ENCODE data around the gene NUDT3.

DNA sequence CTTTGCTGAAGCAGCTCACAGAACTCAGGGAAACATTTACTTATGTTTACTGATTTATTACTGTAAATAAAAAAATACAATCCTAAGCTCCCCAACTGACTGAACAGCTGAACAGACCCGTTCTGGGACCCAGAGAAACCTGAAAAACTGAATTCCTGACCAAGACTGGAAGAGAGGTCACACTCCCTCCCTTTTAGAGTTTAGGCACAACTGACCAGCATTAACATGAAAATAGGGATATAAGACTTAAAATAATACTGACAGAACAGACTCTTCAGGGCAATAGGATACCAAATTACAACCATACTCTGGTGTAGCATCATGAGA, 45.1 kb upstream of the NUDT3 start:
- TF ChIP-seq EZH2 (IDR thresholded peaks at IDR 0.05; ENCODE audit: borderline replicate concordance, low read length), result no peak
- TF ChIP-seq, protein P1, sequence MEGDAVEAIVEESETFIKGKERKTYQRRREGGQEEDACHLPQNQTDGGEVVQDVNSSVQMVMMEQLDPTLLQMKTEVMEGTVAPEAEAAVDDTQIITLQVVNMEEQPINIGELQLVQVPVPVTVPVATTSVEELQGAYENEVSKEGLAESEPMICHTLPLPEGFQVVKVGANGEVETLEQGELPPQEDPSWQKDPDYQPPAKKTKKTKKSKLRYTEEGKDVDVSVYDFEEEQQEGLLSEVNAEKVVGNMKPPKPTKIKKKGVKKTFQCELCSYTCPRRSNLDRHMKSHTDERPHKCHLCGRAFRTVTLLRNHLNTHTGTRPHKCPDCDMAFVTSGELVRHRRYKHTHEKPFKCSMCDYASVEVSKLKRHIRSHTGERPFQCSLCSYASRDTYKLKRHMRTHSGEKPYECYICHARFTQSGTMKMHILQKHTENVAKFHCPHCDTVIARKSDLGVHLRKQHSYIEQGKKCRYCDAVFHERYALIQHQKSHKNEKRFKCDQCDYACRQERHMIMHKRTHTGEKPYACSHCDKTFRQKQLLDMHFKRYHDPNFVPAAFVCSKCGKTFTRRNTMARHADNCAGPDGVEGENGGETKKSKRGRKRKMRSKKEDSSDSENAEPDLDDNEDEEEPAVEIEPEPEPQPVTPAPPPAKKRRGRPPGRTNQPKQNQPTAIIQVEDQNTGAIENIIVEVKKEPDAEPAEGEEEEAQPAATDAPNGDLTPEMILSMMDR (IDR thresholded peaks at IDR 0.05; ENCODE audit: low read length), result no peak

Data from OCI-LY1 (cell line).